Camera-type eye (tissue), 1 donor: ENCODE data around the gene MT1E. TPM values are rescaled to one million over a fixed set of nuclear protein-coding genes. Genes with fewer than 3 reads are reported as not detected.

Experiments used
- total RNA-seq: library from RNA; depleted of rRNA; stranded (reverse); fragments of >200 nt; gene quantifications from one replicate; pipeline ENCODE4 v1.2.3, GENCODE V29; 2014

Gene MT1E
- 3.1 TPM for total RNA-seq

DNA sequence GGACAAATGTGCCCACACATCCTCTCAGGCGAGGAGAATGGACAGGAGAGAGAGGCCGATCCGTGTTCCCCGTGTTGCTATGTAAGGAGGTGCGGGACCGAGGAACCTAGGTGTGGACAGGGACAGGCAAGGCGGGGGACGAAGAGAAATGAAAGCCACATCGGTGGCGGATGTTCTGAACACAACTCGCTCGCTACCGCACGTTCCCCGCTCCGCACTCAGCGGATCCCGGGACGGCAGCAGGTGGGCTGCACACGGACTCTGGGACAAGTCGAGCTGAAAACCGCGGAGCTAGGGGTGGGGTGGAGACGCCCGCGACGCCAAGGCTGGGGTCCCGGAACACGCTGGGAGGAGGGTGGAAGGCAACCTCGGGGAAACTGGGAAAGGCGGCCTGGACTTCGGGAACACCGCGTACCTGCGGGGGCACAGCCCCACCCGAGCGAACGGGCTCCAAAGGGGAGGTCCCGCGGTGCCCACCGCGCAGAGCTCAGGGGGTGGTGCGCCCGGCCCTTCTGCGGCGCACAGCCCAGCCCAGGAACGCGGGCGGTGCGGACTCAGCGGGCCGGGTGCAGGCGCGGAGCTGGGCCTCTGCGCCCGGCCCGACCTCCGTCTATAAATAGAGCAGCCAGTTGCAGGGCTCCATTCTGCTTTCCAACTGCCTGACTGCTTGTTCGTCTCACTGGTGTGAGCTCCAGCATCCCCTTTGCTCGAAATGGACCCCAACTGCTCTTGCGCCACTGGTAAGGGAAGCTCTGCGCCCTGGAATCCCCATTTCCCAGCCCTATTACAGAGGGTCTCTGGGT lies at the start of gene MT1E:
Gene MT1E (plus strand): TSS at position 642 of the 803 bp plus-strand sequence. CDS start 71 bp downstream, at position 713.

DNA sequence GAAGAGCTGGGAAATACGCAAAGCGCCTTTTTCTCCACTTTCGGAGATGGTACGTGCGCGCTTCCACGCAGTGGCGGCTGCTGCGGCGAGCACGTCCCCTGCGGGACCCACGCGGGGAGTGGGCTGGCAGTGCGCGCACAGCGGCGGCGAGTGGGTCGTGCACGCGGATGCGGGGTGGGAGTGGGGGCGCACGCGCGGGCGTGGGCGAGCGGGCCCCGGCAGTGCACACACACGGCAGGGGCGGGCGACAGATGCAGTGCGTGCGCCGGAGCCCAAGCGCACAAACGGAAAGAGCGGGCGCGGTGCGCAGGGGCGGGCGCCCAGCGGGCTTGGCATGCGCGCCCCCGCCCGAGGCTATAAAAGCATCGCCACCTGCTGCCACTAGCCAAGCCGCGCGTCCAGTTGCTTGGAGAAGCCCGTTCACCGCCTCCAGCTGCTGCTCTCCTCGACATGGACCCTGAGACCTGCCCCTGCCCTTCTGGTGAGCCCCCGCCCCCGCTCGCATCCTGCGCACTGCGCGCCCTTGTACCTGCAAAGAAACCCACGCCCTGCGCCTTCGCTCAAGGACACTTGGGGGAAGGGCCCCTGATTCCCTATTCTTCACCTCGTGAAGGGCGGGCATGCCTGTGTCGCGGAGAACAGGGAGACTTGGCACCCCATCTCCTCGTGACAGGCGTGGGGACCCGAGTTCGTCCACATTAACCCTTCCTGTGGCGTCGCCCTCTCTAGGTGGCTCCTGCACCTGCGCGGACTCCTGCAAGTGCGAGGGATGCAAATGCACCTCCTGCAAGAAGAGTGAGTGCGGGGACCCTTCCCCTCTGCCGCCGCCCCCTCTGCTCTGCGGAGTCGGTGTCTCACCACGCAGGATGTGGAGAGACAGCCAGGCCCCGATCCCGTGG lies 36.2 kb upstream of the MT1E start, which contains the start of gene MT3:
Gene MT3 (plus strand): TSS at position 388 of the 899 bp plus-strand sequence. CDS start 63 bp downstream, at position 451.

DNA sequence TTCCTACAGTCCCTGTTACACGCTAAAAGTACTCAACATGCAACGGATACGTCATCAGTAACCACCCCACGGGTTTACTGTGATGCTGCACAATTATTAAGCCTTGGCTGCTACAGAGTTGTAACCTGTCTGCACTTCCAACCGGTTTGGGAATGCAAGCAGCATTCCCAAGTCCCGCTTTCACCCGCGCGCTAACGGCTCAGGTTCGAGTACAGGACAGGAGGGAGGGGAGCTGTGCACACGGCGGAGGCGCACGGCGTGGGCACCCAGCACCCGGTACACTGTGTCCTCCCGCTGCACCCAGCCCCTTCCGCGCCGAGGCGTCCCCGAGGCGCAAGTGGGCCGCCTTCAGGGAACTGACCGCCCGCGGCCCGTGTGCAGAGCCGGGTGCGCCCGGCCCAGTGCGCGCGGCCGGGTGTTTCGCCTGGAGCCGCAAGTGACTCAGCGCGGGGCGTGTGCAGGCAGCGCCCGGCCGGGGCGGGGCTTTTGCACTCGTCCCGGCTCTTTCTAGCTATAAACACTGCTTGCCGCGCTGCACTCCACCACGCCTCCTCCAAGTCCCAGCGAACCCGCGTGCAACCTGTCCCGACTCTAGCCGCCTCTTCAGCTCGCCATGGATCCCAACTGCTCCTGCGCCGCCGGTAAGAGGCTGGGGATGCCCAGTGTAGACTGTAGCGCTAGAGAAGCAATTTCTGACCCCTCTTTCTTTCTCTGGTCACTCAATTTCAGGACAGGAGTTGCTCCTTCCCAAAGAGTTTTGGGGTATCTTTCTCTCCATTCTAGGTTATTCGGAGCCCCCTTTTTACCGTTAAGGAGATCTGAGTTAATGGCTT lies 17.3 kb upstream of the MT1E start, which contains the start of gene MT2A:
Gene MT2A (plus strand): TSS at position 542 of the 833 bp plus-strand sequence. CDS start 72 bp downstream, at position 614.

GRCh38 chr16:56632156-56632847 lies 6.7 kb downstream of the MT1E start, which contains the start of gene MT1M:
TSS of gene MT1M (plus strand) at chr16:56632659. CDS start at chr16:56632732, 73 bp downstream.

GRCh38 chr16:56637814-56638750 lies 12.5 kb downstream of the MT1E start, which contains the start of gene MT1A:
TSS of gene MT1A (plus strand) at chr16:56638666. CDS start at chr16:56638739, 73 bp downstream.

GRCh38 chr16:56651586-56651985 lies 26.0 kb downstream of the MT1E start, which contains the start of gene MT1B:
TSS of gene MT1B (plus strand) at chr16:56651886. CDS start at chr16:56651954, 68 bp downstream.

GRCh38 chr16:56657555-56658326 lies 32.2 kb downstream of the MT1E start, which contains the start of gene MT1F:
TSS of gene MT1F (plus strand) at chr16:56657959. CDS start at chr16:56658059, 100 bp downstream.

DNA sequence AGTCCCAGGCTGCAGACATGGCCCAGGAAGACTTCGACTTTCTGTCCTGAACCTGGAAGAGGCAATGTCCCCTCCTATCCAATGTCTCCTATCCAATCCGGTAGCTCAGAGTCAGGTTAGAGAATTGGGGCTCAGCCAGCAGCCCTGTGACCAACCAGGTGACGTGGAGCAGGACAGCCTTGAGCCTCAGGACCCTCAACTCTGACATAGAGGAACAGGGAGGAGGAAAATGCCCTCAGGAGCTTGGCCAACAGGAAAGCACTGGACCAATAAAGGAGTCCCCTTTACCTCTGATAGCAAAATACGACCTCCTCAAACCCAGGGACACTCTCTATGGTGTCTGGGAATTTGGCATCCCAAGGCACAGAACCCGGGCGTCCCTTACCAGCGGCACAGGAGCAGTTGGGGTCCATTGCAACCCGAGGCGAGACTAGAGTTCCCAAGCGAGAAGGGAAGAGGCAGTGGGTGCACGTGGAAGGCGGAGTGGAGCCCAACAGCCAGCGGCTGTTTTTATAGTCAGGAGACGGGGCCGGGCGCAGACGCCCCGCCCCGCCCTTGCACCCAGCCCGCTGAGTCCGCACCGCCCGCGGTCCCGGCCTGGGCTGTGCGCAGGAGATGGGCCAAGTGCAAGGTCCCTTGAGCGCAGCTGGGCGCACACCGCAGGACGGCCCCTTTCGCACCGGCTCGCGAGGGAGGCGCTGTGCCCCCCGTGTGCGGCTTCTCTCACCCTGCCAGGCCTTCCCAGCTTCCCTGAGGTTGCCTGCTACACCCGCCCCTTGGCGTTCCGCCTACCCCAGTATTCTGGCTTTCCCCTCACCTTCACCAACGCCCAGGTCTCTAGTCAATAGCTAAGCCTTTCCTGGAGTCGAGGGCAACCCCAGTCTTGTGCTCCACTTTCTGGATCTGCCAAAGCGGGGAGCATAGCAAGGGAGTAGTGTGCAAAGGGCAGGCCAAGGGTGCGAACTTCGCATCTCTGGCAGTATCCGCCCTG lies 42.3 kb downstream of the MT1E start, which contains the start of gene MT1G:
Gene MT1G (minus strand): TSS at position 485 of the 991 bp plus-strand sequence. CDS start 72 bp downstream, at position 413.

GRCh38 chr16:56669005-56669839 lies 43.6 kb downstream of the MT1E start, which contains the start of gene MT1H:
TSS of gene MT1H (plus strand) at chr16:56669814. CDS start at chr16:56669885, 71 bp downstream.

Other genes with a start within 250 kb of the MT1E start
- gene AMFR, start 200.2 kb upstream of the MT1E start, total RNA-seq, result 170 TPM
- 129 TPM for gene NUDT21, start 174.4 kb upstream of the MT1E start, total RNA-seq
- gene OGFOD1, start 174.2 kb upstream of the MT1E start, total RNA-seq, result 70.2 TPM
- gene BBS2, start 105.8 kb upstream of the MT1E start, total RNA-seq, result 97.5 TPM
- gene MT4, start 60.7 kb upstream of the MT1E start, total RNA-seq, result not detected
- not detected for gene MT3, start 36.3 kb upstream of the MT1E start, total RNA-seq
- 2.6 TPM for gene MT2A, start 17.2 kb upstream of the MT1E start, total RNA-seq
- not detected for gene MT1M, start 6.9 kb downstream of the MT1E start, total RNA-seq
- not detected for gene MT1A, start 12.9 kb downstream of the MT1E start, total RNA-seq
- not detected for gene MT1B, start 26.1 kb downstream of the MT1E start, total RNA-seq
- 0.77 TPM for gene MT1F, start 32.2 kb downstream of the MT1E start, total RNA-seq
- gene MT1G, start 42.3 kb downstream of the MT1E start, total RNA-seq, result not detected
- not detected for gene MT1H, start 44.0 kb downstream of the MT1E start, total RNA-seq
- 28.3 TPM for gene MT1X, start 56.7 kb downstream of the MT1E start, total RNA-seq
- 81.0 TPM for gene NUP93, start 104.3 kb downstream of the MT1E start, total RNA-seq
- not detected for gene SLC12A3, start 239.4 kb downstream of the MT1E start, total RNA-seq